IPS-NIHi7 (cell line): ENCODE results near the gene ARSK.

Experiments used
- DNase-seq: peaks from one replicate; pipeline ENCODE4 v3.0.0; 2012; ENCODE audit warnings: mixed read lengths; ENCODE audit errors: extremely low spot score

Gene ARSK

GRCh38 chr5:95647886-95648860 is 93.3 kb downstream of the ARSK start:
- DNase-seq = no peak

GRCh38 chr5:95649274-95649673 is 94.4 kb downstream of the ARSK start:
- DNase-seq = no peak

GRCh38 chr5:95649842-95650620 is 95.1 kb downstream of the ARSK start:
- DNase-seq = no peak

- DNase-seq = no peak
Observed at GRCh38 chr5:95652849-95653248, 97.9 kb downstream of the ARSK start.

- DNase-seq = no peak
Observed at GRCh38 chr5:95654196-95654595, 99.3 kb downstream of the ARSK start.
